Esophagus (tissue), 2 donors: ENCODE results near the gene ERLEC1. TPM values are rescaled to one million over a fixed set of nuclear protein-coding genes. Genes with fewer than 3 reads are reported as not detected.
"Not testable (repeated sequence)": the region's sequence is repeated elsewhere in the genome, so short reads cannot be mapped to it uniquely, and the experiment has no call there.

ENCODE experiments used
- H3K27ac ChIP-seq, 2 donors: one replicate each; pipeline ENCODE4 v1.5.1; 2013; ENCODE audit warnings: low read depth in 2 of 2, mild to moderate bottlenecking in 2 of 2, inconsistent platforms in 1 of 2, low read length in 1 of 2, moderate library complexity in 1 of 2
- H3K27me3 ChIP-seq, 2 donors: one replicate each; pipeline ENCODE4 v1.6.1; 2013; ENCODE audit warnings: low read length in 2 of 2, control low read depth in 1 of 2, mild to moderate bottlenecking in 1 of 2; ENCODE audit not compliant: insufficient read depth in 2 of 2, control insufficient read depth in 1 of 2
- H3K36me3 ChIP-seq, 2 donors: one replicate each; pipeline ENCODE4 v1.6.1; 2013; ENCODE audit warnings: low read length in 1 of 2; ENCODE audit not compliant: control insufficient read depth in 2 of 2, insufficient read depth in 2 of 2
- H3K4me1 ChIP-seq, 2 donors: one replicate each; pipeline ENCODE4 v1.6.1; 2013; ENCODE audit warnings: low read length in 1 of 2; ENCODE audit not compliant: control insufficient read depth in 2 of 2, insufficient read depth in 2 of 2
- H3K4me3 ChIP-seq, 2 donors: one replicate each; pipeline ENCODE4 v1.5.1; 2013; ENCODE audit warnings: low read length in 2 of 2, mild to moderate bottlenecking in 2 of 2, low read depth in 1 of 2, moderate library complexity in 1 of 2
- H3K9me3 ChIP-seq, 2 donors: one replicate each; pipeline ENCODE4 v1.6.1; 2013; ENCODE audit warnings: mild to moderate bottlenecking in 2 of 2, low read depth in 1 of 2, low read length in 1 of 2, moderate library complexity in 1 of 2; ENCODE audit not compliant: control insufficient read depth in 2 of 2, insufficient read depth in 1 of 2
- WGBS, 2 donors: extraction: QIAGEN DNeasy Blood & Tissue Kit; methylation state at CpG; one replicate each; pipeline ENCODE4 v1.1.7; 2013; 5-methylcytosine and 5-hydroxymethylcytosine counted together
- polyA plus RNA-seq, 2 donors: library from polyadenylated mRNA; stranded (reverse); fragments of 200-250 nt; gene quantifications; one replicate each; pipeline ENCODE4 v1.2.3, GENCODE V29; 2013
- donor health status: healthy with polysubstance abuse.
- donor health status: Bipolar disorder and iron deficiency.

ERLEC1 gene
- polyA plus RNA-seq, 2 donors, result 10.8 to 18.9 TPM

- no peaks in the 10 kb centered on the region for H3K27me3 ChIP-seq
- H3K27ac ChIP-seq, result no peak overlapping the region
- H3K4me1 ChIP-seq, result no peaks in the 10 kb centered on the region
- no peak overlapping the region for H3K4me3 ChIP-seq
- H3K9me3 ChIP-seq, result no peaks in the 10 kb centered on the region
- 85 to 86% methylated on average over 7 of the region's 7 CpGs for WGBS, 2 donors
- H3K36me3 ChIP-seq, result peaks cover 3 to 5% of the 10 kb centered on the region in 2 donors
These were observed 15.8 kb downstream of the ERLEC1 start for GRCh38 chr2:53802617-53803151.

- Histone ChIP-seq H3K36me3 (no peaks in the 10 kb centered on the region), H3K27ac (no peak overlapping the region), H3K4me3 (no peak overlapping the region), H3K9me3 (no peaks in the 10 kb centered on the region), H3K4me1 (no peaks in the 10 kb centered on the region), H3K27me3 (no peaks in the 10 kb centered on the region)
- 94 to 99% methylated on average over 3 of the region's 3 CpGs for WGBS, 2 donors
These were observed 24.8 kb downstream of the ERLEC1 start for GRCh38 chr2:53811601-53812000.

GRCh38 chr2:53813151-53813550 is 26.3 kb downstream of the ERLEC1 start:
- no peaks in the 10 kb centered on the region for H3K36me3 ChIP-seq
- no peaks in the 10 kb centered on the region for H3K9me3 ChIP-seq
- no peak overlapping the region for H3K27ac ChIP-seq

GRCh38 chr2:53818854-53819435 is 32.1 kb downstream of the ERLEC1 start:
- Histone ChIP-seq H3K27me3 (no peaks in the 10 kb centered on the region), H3K4me3 (no peak overlapping the region), H3K9me3 (no peaks in the 10 kb centered on the region), H3K4me1 (no peaks in the 10 kb centered on the region), H3K27ac (no peak overlapping the region), H3K36me3 (no peaks in the 10 kb centered on the region)
- WGBS, 2 donors, result 86 to 90% methylated on average over 3 of the region's 3 CpGs

More at GRCh38 chr2:53813151-53813550, 26.3 kb downstream of the ERLEC1 start:
- Histone ChIP-seq H3K4me3 (no peak overlapping the region), H3K4me1 (no peaks in the 10 kb centered on the region), H3K27me3 (no peaks in the 10 kb centered on the region)

- Histone ChIP-seq H3K4me1 (no peaks in the 10 kb centered on the region), H3K27ac (no peak overlapping the region), H3K36me3 (no peaks in the 10 kb centered on the region), H3K9me3 (no peaks in the 10 kb centered on the region), H3K27me3 (no peaks in the 10 kb centered on the region), H3K4me3 (no peak overlapping the region)
- WGBS, 2 donors, result 77 to 86% methylated on average over 4 of the region's 4 CpGs
These were observed 32.8 kb downstream of the ERLEC1 start for GRCh38 chr2:53819634-53820033.

- WGBS, 2 donors, result 91 to 94% methylated on average over 9 of the region's 9 CpGs
- no peaks in the 10 kb centered on the region for H3K27me3 ChIP-seq
- H3K4me3 ChIP-seq, result no peak overlapping the region
- no peaks in the 10 kb centered on the region for H3K9me3 ChIP-seq
- no peaks in the 10 kb centered on the region for H3K36me3 ChIP-seq
- no peak overlapping the region for H3K27ac ChIP-seq
- no peaks in the 10 kb centered on the region for H3K4me1 ChIP-seq
These were observed 33.2 kb downstream of the ERLEC1 start for GRCh38 chr2:53820048-53820447.

GRCh38 chr2:53820711-53821110 is 33.9 kb downstream of the ERLEC1 start:
- Histone ChIP-seq H3K36me3 (no peaks in the 10 kb centered on the region), H3K27me3 (no peaks in the 10 kb centered on the region), H3K27ac (no peak overlapping the region), H3K4me3 (no peak overlapping the region), H3K9me3 (no peaks in the 10 kb centered on the region), H3K4me1 (no peaks in the 10 kb centered on the region)
- WGBS, 2 donors, result 88 to 89% methylated on average over 4 of the region's 4 CpGs

GRCh38 chr2:53821810-53822209 is 35.0 kb downstream of the ERLEC1 start:
- no peak overlapping the region for H3K27ac ChIP-seq
- H3K9me3 ChIP-seq, result no peaks in the 10 kb centered on the region
- H3K36me3 ChIP-seq, result no peaks in the 10 kb centered on the region
- no peaks in the 10 kb centered on the region for H3K4me1 ChIP-seq
- 89% methylated on average over 6 of the region's 6 CpGs for WGBS, 2 donors
- H3K4me3 ChIP-seq, result no peak overlapping the region
- H3K27me3 ChIP-seq, result no peaks in the 10 kb centered on the region

- not testable (repeated sequence) for H3K27me3 ChIP-seq, H3K4me3 ChIP-seq, H3K9me3 ChIP-seq, H3K27ac ChIP-seq, H3K4me1 ChIP-seq, H3K36me3 ChIP-seq
- 89 to 90% methylated on average over 9 of the region's 9 CpGs for WGBS, 2 donors
These were observed 36.8 kb downstream of the ERLEC1 start for GRCh38 chr2:53823639-53824038.

GRCh38 chr2:53826030-53826410 is 39.2 kb downstream of the ERLEC1 start:
- H3K27ac ChIP-seq, result no peak overlapping the region
- no peaks in the 10 kb centered on the region for H3K9me3 ChIP-seq
- no peaks in the 10 kb centered on the region for H3K4me1 ChIP-seq
- no peak overlapping the region for H3K4me3 ChIP-seq
- WGBS, 2 donors, result 42 to 55% methylated on average over 1 of the region's 1 CpG
- H3K36me3 ChIP-seq, result no peaks in the 10 kb centered on the region
- H3K27me3 ChIP-seq, result no peaks in the 10 kb centered on the region
